HG02623 (cell line): ENCODE measurements around the gene ZDHHC4.
"Not testable (repeated sequence)": the region's sequence is repeated elsewhere in the genome, so short reads cannot be mapped to it uniquely, and the experiment has no call there.

ENCODE experiments used
- ATAC-seq: cut with Tn5 transposase; IDR thresholded peaks from one replicate; pipeline ENCODE4 v1.9.1; 2021; ENCODE audit warnings: moderate library complexity; ENCODE audit not compliant: unreplicated experiment

Gene ZDHHC4

GRCh38 chr7:6559896-6560295 lies 17.4 kb upstream of the ZDHHC4 start:
- ATAC-seq: no peak

- ATAC-seq: no peak
Observed at GRCh38 chr7:6562106-6562505, 15.1 kb upstream of the ZDHHC4 start.

GRCh38 chr7:6563936-6564770 lies 13.1 kb upstream of the ZDHHC4 start:
- ATAC-seq: no peak

- no peak for ATAC-seq
Observed at GRCh38 chr7:6565655-6566054, 11.6 kb upstream of the ZDHHC4 start.

- no peak for ATAC-seq
Observed at GRCh38 chr7:6567886-6568285, 9.4 kb upstream of the ZDHHC4 start.

GRCh38 chr7:6571160-6571779 lies 6.0 kb upstream of the ZDHHC4 start:
- ATAC-seq: no peak

- no peak for ATAC-seq
Observed at GRCh38 chr7:6575281-6576023, 1.8 kb upstream of the ZDHHC4 start.

GRCh38 chr7:6576024-6576866 lies 1.0 kb upstream of the ZDHHC4 start:
- no peak for ATAC-seq

GRCh38 chr7:6576867-6577368 lies 336 bp upstream of the ZDHHC4 start:
- not testable (repeated sequence) for ATAC-seq

GRCh38 chr7:6578114-6579084 lies 1.1 kb downstream of the ZDHHC4 start:
- no peak for ATAC-seq

- ATAC-seq: no peak
Observed at GRCh38 chr7:6579446-6579845, 2.2 kb downstream of the ZDHHC4 start.

GRCh38 chr7:6585746-6586432 lies 8.6 kb downstream of the ZDHHC4 start:
- ATAC-seq: not testable (repeated sequence)

- no peak for ATAC-seq
Observed at GRCh38 chr7:6588566-6588965, 11.3 kb downstream of the ZDHHC4 start.

GRCh38 chr7:6589151-6589828 lies 12.0 kb downstream of the ZDHHC4 start:
- ATAC-seq: no peak

- ATAC-seq: peak; percentile 82
Observed at GRCh38 chr7:6589829-6590644, 12.8 kb downstream of the ZDHHC4 start, which contains the start of gene INTS15. Gene INTS15, plus strand, starts transcription at chr7:6590021. Its CDS starts 263 bp downstream, at chr7:6590284.

- ATAC-seq: no peak
Observed at GRCh38 chr7:6590645-6591110, 13.4 kb downstream of the ZDHHC4 start.

GRCh38 chr7:6600093-6600492 lies 22.8 kb downstream of the ZDHHC4 start:
- no peak for ATAC-seq
